Measurements from ENCODE around the gene TAB3.

TAB3 gene

GRCh38 chrX:30822764-30823163, 66.3 kb downstream of the TAB3 start:
- Histone ChIP-seq H3K4me1 (ENCODE audit: control insufficient read depth in 1 of 2, insufficient read depth in 2 of 2, low read length in 2 of 2) (no peaks in the 10 kb centered on the region), H3K9me3 (ENCODE audit: control insufficient read depth in 1 of 2, low read length in 2 of 2) (no peaks in the 10 kb centered on the region), H3K4me3 (ENCODE audit: low read depth in 1 of 2, low read length in 2 of 2) (no peak overlapping the region), H3K36me3 (ENCODE audit: control insufficient read depth in 1 of 2, insufficient read depth in 2 of 2, low read length in 2 of 2) (no peaks in the 10 kb centered on the region), H3K9ac (ENCODE audit: low read depth in 1 of 2, low read length in 2 of 2) (no peak overlapping the region), H3K27ac (ENCODE audit: low read depth, low read length) (no peak overlapping the region), H3K27me3 (ENCODE audit: control insufficient read depth in 1 of 2, insufficient read depth in 2 of 2, low read length in 2 of 2) (no peaks in the 10 kb centered on the region)

GRCh38 chrX:30822068-30822681, 66.9 kb downstream of the TAB3 start:
- H3K9me3 ChIP-seq (ENCODE audit: control insufficient read depth in 1 of 2, low read length in 2 of 2): no peaks in the 10 kb centered on the region
- H3K9ac ChIP-seq (ENCODE audit: low read depth in 1 of 2, low read length in 2 of 2): no peak overlapping the region
- H3K4me3 ChIP-seq (ENCODE audit: low read depth in 1 of 2, low read length in 2 of 2): no peak overlapping the region
- no peaks in the 10 kb centered on the region for H3K4me1 ChIP-seq (ENCODE audit: control insufficient read depth in 1 of 2, insufficient read depth in 2 of 2, low read length in 2 of 2)
- no peaks in the 10 kb centered on the region for H3K36me3 ChIP-seq (ENCODE audit: control insufficient read depth in 1 of 2, insufficient read depth in 2 of 2, low read length in 2 of 2)
- H3K27ac ChIP-seq (ENCODE audit: low read depth, low read length): no peak overlapping the region
- no peaks in the 10 kb centered on the region for H3K27me3 ChIP-seq (ENCODE audit: control insufficient read depth in 1 of 2, insufficient read depth in 2 of 2, low read length in 2 of 2)

- Histone ChIP-seq H3K9ac (ENCODE audit: low read depth in 1 of 2, low read length in 2 of 2) (no peak overlapping the region), H3K9me3 (ENCODE audit: control insufficient read depth in 1 of 2, low read length in 2 of 2) (no peaks in the 10 kb centered on the region), H3K27me3 (ENCODE audit: control insufficient read depth in 1 of 2, insufficient read depth in 2 of 2, low read length in 2 of 2) (no peaks in the 10 kb centered on the region), H3K27ac (ENCODE audit: low read depth, low read length) (no peak overlapping the region), H3K36me3 (ENCODE audit: control insufficient read depth in 1 of 2, insufficient read depth in 2 of 2, low read length in 2 of 2) (no peaks in the 10 kb centered on the region), H3K4me3 (ENCODE audit: low read depth in 1 of 2, low read length in 2 of 2) (no peak overlapping the region), H3K4me1 (ENCODE audit: control insufficient read depth in 1 of 2, insufficient read depth in 2 of 2, low read length in 2 of 2) (no peaks in the 10 kb centered on the region)
Observed at GRCh38 chrX:30821116-30821515, 67.9 kb downstream of the TAB3 start.

GRCh38 chrX:30819080-30819479, 70.0 kb downstream of the TAB3 start:
- Histone ChIP-seq H3K36me3 (ENCODE audit: control insufficient read depth in 1 of 2, insufficient read depth in 2 of 2, low read length in 2 of 2) (no peaks in the 10 kb centered on the region), H3K4me1 (ENCODE audit: control insufficient read depth in 1 of 2, insufficient read depth in 2 of 2, low read length in 2 of 2) (no peaks in the 10 kb centered on the region), H3K27me3 (ENCODE audit: control insufficient read depth in 1 of 2, insufficient read depth in 2 of 2, low read length in 2 of 2) (no peaks in the 10 kb centered on the region), H3K27ac (ENCODE audit: low read depth, low read length) (no peak overlapping the region), H3K9me3 (ENCODE audit: control insufficient read depth in 1 of 2, low read length in 2 of 2) (no peaks in the 10 kb centered on the region), H3K9ac (ENCODE audit: low read depth in 1 of 2, low read length in 2 of 2) (no peak overlapping the region), H3K4me3 (ENCODE audit: low read depth in 1 of 2, low read length in 2 of 2) (no peak overlapping the region)

- Histone ChIP-seq H3K27me3 (ENCODE audit: control insufficient read depth in 1 of 2, insufficient read depth in 2 of 2, low read length in 2 of 2) (no peaks in the 10 kb centered on the region), H3K9me3 (ENCODE audit: control insufficient read depth in 1 of 2, low read length in 2 of 2) (no peaks in the 10 kb centered on the region), H3K4me3 (ENCODE audit: low read depth in 1 of 2, low read length in 2 of 2) (no peak overlapping the region), H3K36me3 (ENCODE audit: control insufficient read depth in 1 of 2, insufficient read depth in 2 of 2, low read length in 2 of 2) (no peaks in the 10 kb centered on the region), H3K27ac (ENCODE audit: low read depth, low read length) (no peak overlapping the region), H3K4me1 (ENCODE audit: control insufficient read depth in 1 of 2, insufficient read depth in 2 of 2, low read length in 2 of 2) (no peaks in the 10 kb centered on the region), H3K9ac (ENCODE audit: low read depth in 1 of 2, low read length in 2 of 2) (no peak overlapping the region)
Observed at GRCh38 chrX:30816079-30816478, 73.0 kb downstream of the TAB3 start.

- no peaks in the 10 kb centered on the region for H3K4me1 ChIP-seq (ENCODE audit: control insufficient read depth in 1 of 2, insufficient read depth in 2 of 2, low read length in 2 of 2)
- H3K36me3 ChIP-seq (ENCODE audit: control insufficient read depth in 1 of 2, insufficient read depth in 2 of 2, low read length in 2 of 2): no peaks in the 10 kb centered on the region
- no peak overlapping the region for H3K4me3 ChIP-seq (ENCODE audit: low read depth in 1 of 2, low read length in 2 of 2)
- no peak overlapping the region for H3K27ac ChIP-seq (ENCODE audit: low read depth, low read length)
- H3K27me3 ChIP-seq (ENCODE audit: control insufficient read depth in 1 of 2, insufficient read depth in 2 of 2, low read length in 2 of 2): no peaks in the 10 kb centered on the region
- H3K9me3 ChIP-seq (ENCODE audit: control insufficient read depth in 1 of 2, low read length in 2 of 2): no peaks in the 10 kb centered on the region
- no peak overlapping the region for H3K9ac ChIP-seq (ENCODE audit: low read depth in 1 of 2, low read length in 2 of 2)
Observed at GRCh38 chrX:30814978-30815377, 74.1 kb downstream of the TAB3 start.

- Histone ChIP-seq H3K36me3 (ENCODE audit: control insufficient read depth in 1 of 2, insufficient read depth in 2 of 2, low read length in 2 of 2) (no peaks in the 10 kb centered on the region), H3K4me3 (ENCODE audit: low read depth in 1 of 2, low read length in 2 of 2) (no peak overlapping the region), H3K4me1 (ENCODE audit: control insufficient read depth in 1 of 2, insufficient read depth in 2 of 2, low read length in 2 of 2) (no peaks in the 10 kb centered on the region), H3K9ac (ENCODE audit: low read depth in 1 of 2, low read length in 2 of 2) (no peak overlapping the region), H3K27me3 (ENCODE audit: control insufficient read depth in 1 of 2, insufficient read depth in 2 of 2, low read length in 2 of 2) (no peaks in the 10 kb centered on the region), H3K27ac (ENCODE audit: low read depth, low read length) (no peak overlapping the region), H3K9me3 (ENCODE audit: control insufficient read depth in 1 of 2, low read length in 2 of 2) (no peaks in the 10 kb centered on the region)
Observed at GRCh38 chrX:30812326-30812725, 76.7 kb downstream of the TAB3 start.

GRCh38 chrX:30806187-30806728, 82.8 kb downstream of the TAB3 start:
- Histone ChIP-seq H3K4me3 (ENCODE audit: low read depth in 1 of 2, low read length in 2 of 2) (no peak overlapping the region), H3K36me3 (ENCODE audit: control insufficient read depth in 1 of 2, insufficient read depth in 2 of 2, low read length in 2 of 2) (no peaks in the 10 kb centered on the region), H3K27me3 (ENCODE audit: control insufficient read depth in 1 of 2, insufficient read depth in 2 of 2, low read length in 2 of 2) (peaks cover 0 to 3% of the 10 kb centered on the region in 2 donors), H3K4me1 (ENCODE audit: control insufficient read depth in 1 of 2, insufficient read depth in 2 of 2, low read length in 2 of 2) (no peaks in the 10 kb centered on the region), H3K9ac (ENCODE audit: low read depth in 1 of 2, low read length in 2 of 2) (no peak overlapping the region), H3K9me3 (ENCODE audit: control insufficient read depth in 1 of 2, low read length in 2 of 2) (no peaks in the 10 kb centered on the region), H3K27ac (ENCODE audit: low read depth, low read length) (no peak overlapping the region)

GRCh38 chrX:30804462-30804861, 84.6 kb downstream of the TAB3 start:
- Histone ChIP-seq H3K27me3 (ENCODE audit: control insufficient read depth in 1 of 2, insufficient read depth in 2 of 2, low read length in 2 of 2) (peaks cover 0 to 3% of the 10 kb centered on the region in 2 donors), H3K4me3 (ENCODE audit: low read depth in 1 of 2, low read length in 2 of 2) (no peak overlapping the region), H3K4me1 (ENCODE audit: control insufficient read depth in 1 of 2, insufficient read depth in 2 of 2, low read length in 2 of 2) (no peaks in the 10 kb centered on the region), H3K9me3 (ENCODE audit: control insufficient read depth in 1 of 2, low read length in 2 of 2) (no peaks in the 10 kb centered on the region), H3K36me3 (ENCODE audit: control insufficient read depth in 1 of 2, insufficient read depth in 2 of 2, low read length in 2 of 2) (no peaks in the 10 kb centered on the region), H3K9ac (ENCODE audit: low read depth in 1 of 2, low read length in 2 of 2) (no peak overlapping the region), H3K27ac (ENCODE audit: low read depth, low read length) (no peak overlapping the region)

GRCh38 chrX:30800901-30801300, 88.2 kb downstream of the TAB3 start:
- Histone ChIP-seq H3K4me1 (ENCODE audit: control insufficient read depth in 1 of 2, insufficient read depth in 2 of 2, low read length in 2 of 2) (no peaks in the 10 kb centered on the region), H3K9ac (ENCODE audit: low read depth in 1 of 2, low read length in 2 of 2) (no peak overlapping the region), H3K9me3 (ENCODE audit: control insufficient read depth in 1 of 2, low read length in 2 of 2) (no peaks in the 10 kb centered on the region), H3K4me3 (ENCODE audit: low read depth in 1 of 2, low read length in 2 of 2) (no peak overlapping the region), H3K36me3 (ENCODE audit: control insufficient read depth in 1 of 2, insufficient read depth in 2 of 2, low read length in 2 of 2) (no peaks in the 10 kb centered on the region), H3K27me3 (ENCODE audit: control insufficient read depth in 1 of 2, insufficient read depth in 2 of 2, low read length in 2 of 2) (peaks cover 0 to under 1% of the 10 kb centered on the region in 2 donors), H3K27ac (ENCODE audit: low read depth, low read length) (no peak overlapping the region)
